DND-41 (cell line): ENCODE measurements around the gene PLCG1.

Experiments used
- ATAC-seq: fragments of 200-7000 bp; cut with Tn5 transposase; 3 replicates; pipeline ENCODE4 v1.9.1; 2021; ENCODE audit warnings: low read depth; ENCODE audit not compliant: insufficient read depth
- DNase-seq: peaks from one replicate; pipeline ENCODE4 v3.0.0-alpha.2; 2020
- H2AFZ ChIP-seq: 2 replicates; pipeline ENCODE4 v1.6.0; 2012; ENCODE audit warnings: low read depth, low read length
- H3K27ac ChIP-seq: 2 replicates; pipeline ENCODE4 v1.5.1; 2012; ENCODE audit warnings: low read length, inconsistent platforms
- H3K27me3 ChIP-seq: fragments of 200-600 bp; sonication (generic); 2 replicates; pipeline ENCODE4 v1.6.0; 2012; ENCODE audit warnings: low read length, mild to moderate bottlenecking, inconsistent platforms; ENCODE audit not compliant: insufficient read depth, poor library complexity
- H3K36me3 ChIP-seq: 2 replicates; pipeline ENCODE4 v1.5.1; 2012; ENCODE audit warnings: low read length, inconsistent platforms; ENCODE audit not compliant: insufficient read depth
- H3K4me1 ChIP-seq: 2 replicates; pipeline ENCODE4 v1.5.1; 2012; ENCODE audit warnings: mild to moderate bottlenecking, low read length; ENCODE audit not compliant: insufficient read depth
- H3K4me2 ChIP-seq: 2 replicates; pipeline ENCODE4 v1.6.0; 2012; ENCODE audit warnings: mild to moderate bottlenecking, moderate library complexity, low read length, inconsistent platforms; ENCODE audit not compliant: insufficient read depth
- H3K4me3 ChIP-seq, 2 experiments: fragments of 200-600 bp in 1 of 2; shearing (Covaris generic) in 1 of 2; 2 replicates each; pipeline ENCODE4 v1.5.1; 2012 to 2016; ENCODE audit warnings: inconsistent platforms in 2 of 2, low read length in 2 of 2, mild to moderate bottlenecking in 2 of 2, low read depth in 1 of 2, moderate library complexity in 1 of 2
- H3K79me2 ChIP-seq: 2 replicates; pipeline ENCODE4 v1.6.0; 2012; ENCODE audit warnings: low read length, inconsistent platforms; ENCODE audit not compliant: insufficient read depth
- H3K9ac ChIP-seq: 2 replicates; pipeline ENCODE4 v1.6.0; 2012; ENCODE audit warnings: low read depth, mild to moderate bottlenecking, inconsistent platforms, low read length, moderate library complexity
- H3K9me3 ChIP-seq: 2 replicates; pipeline ENCODE4 v1.5.1; 2012; ENCODE audit warnings: low read length, moderate library complexity, mild to moderate bottlenecking, inconsistent platforms; ENCODE audit not compliant: insufficient read depth, severe bottlenecking
- H4K20me1 ChIP-seq: 2 replicates; pipeline ENCODE4 v1.6.0; 2012; ENCODE audit warnings: low read length; ENCODE audit not compliant: insufficient read depth
- EZH2 ChIP-seq: IDR thresholded peaks from 3 replicates; pipeline ENCODE4 v1.6.1; 2012; ENCODE audit warnings: borderline replicate concordance, low read depth, mild to moderate bottlenecking, moderate library complexity, low read length, inconsistent platforms; ENCODE audit not compliant: severe bottlenecking
- TF ChIP-seq, protein P1 (sequence below): IDR thresholded peaks from 2 replicates; pipeline ENCODE4 v1.5.1; 2012; ENCODE audit warnings: borderline replicate concordance, low read length, moderate library complexity, mild to moderate bottlenecking; ENCODE audit not compliant: poor library complexity, severe bottlenecking; ENCODE audit errors: extremely low read depth

The PLCG1 gene

DNA sequence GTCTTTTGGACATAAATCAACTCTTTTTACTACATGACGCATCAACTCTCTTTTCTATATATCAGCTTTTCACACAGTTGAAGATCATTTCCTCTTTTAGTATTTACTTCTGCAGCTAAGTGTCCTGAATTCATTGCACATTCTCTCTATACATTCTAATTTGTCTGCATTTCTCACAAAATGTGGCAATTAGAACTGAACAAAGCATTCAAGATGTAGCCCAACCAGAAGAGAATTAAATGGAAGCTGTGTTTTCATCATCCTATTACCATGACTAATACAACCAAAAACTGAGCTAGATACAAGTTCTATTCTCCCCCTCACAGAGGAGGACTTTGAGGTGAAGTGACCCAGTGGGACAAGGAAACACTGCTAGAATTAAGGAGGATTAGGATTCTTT is 86.9 kb downstream of the PLCG1 start:
- DNase-seq = no peak
- Histone ChIP-seq H3K4me3 (no peak overlapping the region), H3K9me3 (no peaks in the 10 kb centered on the region), H3K9ac (no peak overlapping the region), H3K27ac (no peak overlapping the region), H4K20me1 (no peaks in the 10 kb centered on the region), H3K27me3 (no peaks in the 10 kb centered on the region), H3K4me1 (no peaks in the 10 kb centered on the region), H3K36me3 (no peaks in the 10 kb centered on the region), H3K79me2 (no peaks in the 10 kb centered on the region), H2AFZ (no peak overlapping the region), H3K4me2 (no peak overlapping the region)
- TF ChIP-seq, protein P1, sequence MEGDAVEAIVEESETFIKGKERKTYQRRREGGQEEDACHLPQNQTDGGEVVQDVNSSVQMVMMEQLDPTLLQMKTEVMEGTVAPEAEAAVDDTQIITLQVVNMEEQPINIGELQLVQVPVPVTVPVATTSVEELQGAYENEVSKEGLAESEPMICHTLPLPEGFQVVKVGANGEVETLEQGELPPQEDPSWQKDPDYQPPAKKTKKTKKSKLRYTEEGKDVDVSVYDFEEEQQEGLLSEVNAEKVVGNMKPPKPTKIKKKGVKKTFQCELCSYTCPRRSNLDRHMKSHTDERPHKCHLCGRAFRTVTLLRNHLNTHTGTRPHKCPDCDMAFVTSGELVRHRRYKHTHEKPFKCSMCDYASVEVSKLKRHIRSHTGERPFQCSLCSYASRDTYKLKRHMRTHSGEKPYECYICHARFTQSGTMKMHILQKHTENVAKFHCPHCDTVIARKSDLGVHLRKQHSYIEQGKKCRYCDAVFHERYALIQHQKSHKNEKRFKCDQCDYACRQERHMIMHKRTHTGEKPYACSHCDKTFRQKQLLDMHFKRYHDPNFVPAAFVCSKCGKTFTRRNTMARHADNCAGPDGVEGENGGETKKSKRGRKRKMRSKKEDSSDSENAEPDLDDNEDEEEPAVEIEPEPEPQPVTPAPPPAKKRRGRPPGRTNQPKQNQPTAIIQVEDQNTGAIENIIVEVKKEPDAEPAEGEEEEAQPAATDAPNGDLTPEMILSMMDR = no peak
- no peak for TF ChIP-seq EZH2
- no peak for ATAC-seq

DNA sequence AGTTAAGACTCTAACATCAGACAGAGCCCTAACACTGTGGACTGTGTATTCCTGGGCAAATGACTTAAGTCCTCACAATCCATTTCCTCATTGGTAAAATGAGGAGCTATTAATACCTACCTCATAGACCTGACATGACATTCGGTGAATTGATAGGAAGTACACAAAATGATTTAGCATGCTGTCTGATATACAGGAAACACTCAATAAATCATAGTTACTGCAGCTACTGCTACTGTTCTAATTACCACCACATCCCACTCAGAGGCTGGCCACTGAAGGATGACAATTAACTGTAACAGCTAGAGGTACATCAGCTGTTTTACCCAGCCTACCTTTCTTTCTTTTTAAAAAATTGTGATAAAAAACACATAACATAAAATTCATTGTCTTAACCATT is 87.7 kb downstream of the PLCG1 start:
- H3K4me1 ChIP-seq = no peaks in the 10 kb centered on the region
- DNase-seq (no peak), ATAC-seq (no peak)
- no peak overlapping the region for H3K4me2 ChIP-seq
- no peaks in the 10 kb centered on the region for H3K27me3 ChIP-seq
- no peaks in the 10 kb centered on the region for H3K9me3 ChIP-seq
- TF ChIP-seq, protein P1 = no peak
- no peak for TF ChIP-seq EZH2
- H3K79me2 ChIP-seq = no peaks in the 10 kb centered on the region
- H3K27ac ChIP-seq = no peak overlapping the region
- H3K36me3 ChIP-seq = no peaks in the 10 kb centered on the region
- no peak overlapping the region for H3K4me3 ChIP-seq
- H2AFZ ChIP-seq = no peak overlapping the region
- H3K9ac ChIP-seq = no peak overlapping the region
- no peaks in the 10 kb centered on the region for H4K20me1 ChIP-seq

DNA sequence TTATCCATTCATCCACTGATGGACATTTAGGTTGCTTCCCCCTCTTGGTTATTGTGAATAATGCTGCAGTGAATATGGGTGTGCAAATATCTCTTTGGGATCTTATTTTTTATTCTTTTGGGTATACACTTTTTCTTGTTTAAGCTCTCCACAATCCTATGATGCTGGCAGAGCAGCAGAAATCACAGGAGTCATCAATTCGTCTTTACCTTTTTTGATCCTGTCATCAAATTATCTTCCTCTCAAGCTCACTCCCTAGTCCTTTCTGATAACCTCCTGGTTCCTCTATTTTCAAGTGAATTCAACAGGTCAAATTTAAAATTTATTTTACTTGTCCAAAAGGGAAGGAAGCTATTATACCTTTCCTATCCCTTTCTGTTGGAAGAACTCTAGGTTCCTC is 89.1 kb downstream of the PLCG1 start:
- no peak overlapping the region for H3K9ac ChIP-seq
- H3K4me2 ChIP-seq = no peak overlapping the region
- H2AFZ ChIP-seq = no peak overlapping the region
- no peak overlapping the region for H3K4me3 ChIP-seq
- H4K20me1 ChIP-seq = no peaks in the 10 kb centered on the region
- TF ChIP-seq, protein P1 = no peak
- no peak for TF ChIP-seq EZH2
- ATAC-seq = no peak
- H3K9me3 ChIP-seq = no peaks in the 10 kb centered on the region
- H3K36me3 ChIP-seq = no peaks in the 10 kb centered on the region
- no peaks in the 10 kb centered on the region for H3K79me2 ChIP-seq
- no peak for DNase-seq
- no peak overlapping the region for H3K27ac ChIP-seq
- H3K27me3 ChIP-seq = no peaks in the 10 kb centered on the region
- no peaks in the 10 kb centered on the region for H3K4me1 ChIP-seq
